ENCODE data around the gene ATP13A3.

DNA sequence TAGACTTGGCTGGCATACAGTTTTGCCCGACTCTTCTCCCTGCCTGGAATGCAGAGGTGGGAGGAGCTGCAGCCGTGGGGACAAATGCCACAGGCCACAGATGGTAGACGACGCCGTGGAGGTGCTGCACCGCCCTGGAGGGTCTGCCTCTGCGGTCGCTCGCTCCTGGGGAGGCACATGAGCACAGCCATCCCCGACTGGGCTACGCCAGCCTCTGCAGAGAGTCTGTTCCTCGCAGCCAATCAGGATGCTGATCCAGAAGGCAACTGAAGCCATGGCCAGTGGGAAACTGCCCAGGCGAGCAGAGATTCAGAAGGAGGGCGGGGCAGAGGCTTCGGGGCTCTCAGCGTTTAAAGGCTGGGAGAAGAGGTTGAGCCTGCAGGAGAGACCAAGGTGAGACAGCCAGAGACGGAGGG, 105.3 kb downstream of the ATP13A3 start:
- TF ChIP-seq, protein P1, sequence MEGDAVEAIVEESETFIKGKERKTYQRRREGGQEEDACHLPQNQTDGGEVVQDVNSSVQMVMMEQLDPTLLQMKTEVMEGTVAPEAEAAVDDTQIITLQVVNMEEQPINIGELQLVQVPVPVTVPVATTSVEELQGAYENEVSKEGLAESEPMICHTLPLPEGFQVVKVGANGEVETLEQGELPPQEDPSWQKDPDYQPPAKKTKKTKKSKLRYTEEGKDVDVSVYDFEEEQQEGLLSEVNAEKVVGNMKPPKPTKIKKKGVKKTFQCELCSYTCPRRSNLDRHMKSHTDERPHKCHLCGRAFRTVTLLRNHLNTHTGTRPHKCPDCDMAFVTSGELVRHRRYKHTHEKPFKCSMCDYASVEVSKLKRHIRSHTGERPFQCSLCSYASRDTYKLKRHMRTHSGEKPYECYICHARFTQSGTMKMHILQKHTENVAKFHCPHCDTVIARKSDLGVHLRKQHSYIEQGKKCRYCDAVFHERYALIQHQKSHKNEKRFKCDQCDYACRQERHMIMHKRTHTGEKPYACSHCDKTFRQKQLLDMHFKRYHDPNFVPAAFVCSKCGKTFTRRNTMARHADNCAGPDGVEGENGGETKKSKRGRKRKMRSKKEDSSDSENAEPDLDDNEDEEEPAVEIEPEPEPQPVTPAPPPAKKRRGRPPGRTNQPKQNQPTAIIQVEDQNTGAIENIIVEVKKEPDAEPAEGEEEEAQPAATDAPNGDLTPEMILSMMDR (IDR thresholded peaks at IDR 0.05) = no peak
- no peak for TF ChIP-seq POLR2A (IDR thresholded peaks at IDR 0.05)

Data from esophagus squamous epithelium (tissue), 4 donors.